Measurements from ENCODE around the gene ATP6V0D1.
A peak's percentile ranks its signal among the peaks of the same experiment; 100 is the strongest.

ATP6V0D1 gene

DNA sequence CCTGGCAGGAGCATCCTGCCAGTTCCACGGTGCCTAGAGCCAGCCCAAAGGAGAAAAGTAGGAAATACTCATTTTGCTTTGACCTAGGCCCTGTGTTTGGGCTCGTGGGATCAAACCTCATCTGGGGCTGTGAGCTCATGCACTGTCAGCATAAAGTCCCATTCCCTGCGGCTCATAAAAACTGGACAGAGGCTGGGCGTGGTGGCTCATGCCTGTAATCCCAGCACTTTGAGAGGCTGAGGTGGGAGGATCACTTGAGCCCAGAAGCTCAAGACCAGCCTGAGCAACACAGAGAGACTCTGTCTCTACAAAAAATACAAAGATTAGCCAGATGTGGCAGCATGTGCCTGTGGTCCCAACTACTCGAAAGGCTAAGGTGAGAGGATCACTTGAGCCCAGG, 17.9 kb downstream of the ATP6V0D1 start:
- no peak for DNase-seq (ENCODE audit: low read depth)

DNA sequence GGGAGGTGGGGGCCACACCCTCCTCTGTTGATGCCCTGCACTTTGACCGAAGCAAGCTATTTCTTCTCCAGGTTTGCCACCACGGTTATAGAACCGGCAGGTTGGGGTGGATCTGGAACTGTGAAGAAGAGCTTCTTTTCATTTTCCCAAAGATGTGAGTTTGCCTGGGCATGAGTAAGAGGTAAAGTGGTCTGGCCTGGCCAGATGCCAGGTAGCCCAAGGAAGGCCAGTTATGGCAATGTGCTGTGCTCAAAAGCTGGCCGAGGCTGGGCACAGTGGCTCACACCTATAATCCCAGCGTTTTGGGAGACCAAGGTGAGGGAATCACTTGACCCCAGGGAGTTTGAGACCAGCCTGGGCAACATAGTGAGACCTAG, 18.7 kb downstream of the ATP6V0D1 start:
- DNase-seq (ENCODE audit: low read depth), result no peak

DNA sequence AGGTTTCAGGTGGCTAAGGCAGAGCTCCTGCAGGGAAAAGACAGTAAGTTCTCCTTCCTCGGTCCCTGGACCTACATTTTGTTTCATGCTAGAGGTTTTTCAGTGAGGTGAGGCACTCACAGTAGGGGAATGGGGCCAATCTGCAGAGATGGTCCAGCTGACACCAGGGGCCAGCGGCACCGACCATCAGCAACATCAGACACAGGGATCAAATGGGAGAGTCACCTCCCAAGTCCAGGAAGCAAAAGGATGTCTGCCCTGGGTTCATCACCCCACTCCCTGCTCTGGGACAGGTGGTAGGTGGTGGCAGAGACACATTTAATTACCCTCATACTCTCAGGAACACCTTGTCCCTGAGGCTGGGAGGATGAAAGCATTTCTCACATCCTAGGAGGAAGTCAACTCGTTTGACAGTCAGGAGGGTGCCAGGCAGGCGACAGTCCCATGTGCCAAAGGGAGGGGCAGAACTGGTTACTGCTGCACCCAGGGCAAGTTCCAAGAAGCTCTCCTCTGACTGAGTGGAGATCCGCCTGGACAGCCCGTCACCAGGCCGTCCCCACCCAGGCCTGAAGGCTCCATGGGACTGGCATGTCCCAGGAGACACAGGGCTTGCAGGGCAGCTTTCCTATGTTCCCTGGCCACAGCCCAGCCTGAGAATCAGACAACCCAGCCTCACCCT, 19.2 kb downstream of the ATP6V0D1 start:
- no peak for DNase-seq (ENCODE audit: low read depth)

DNA sequence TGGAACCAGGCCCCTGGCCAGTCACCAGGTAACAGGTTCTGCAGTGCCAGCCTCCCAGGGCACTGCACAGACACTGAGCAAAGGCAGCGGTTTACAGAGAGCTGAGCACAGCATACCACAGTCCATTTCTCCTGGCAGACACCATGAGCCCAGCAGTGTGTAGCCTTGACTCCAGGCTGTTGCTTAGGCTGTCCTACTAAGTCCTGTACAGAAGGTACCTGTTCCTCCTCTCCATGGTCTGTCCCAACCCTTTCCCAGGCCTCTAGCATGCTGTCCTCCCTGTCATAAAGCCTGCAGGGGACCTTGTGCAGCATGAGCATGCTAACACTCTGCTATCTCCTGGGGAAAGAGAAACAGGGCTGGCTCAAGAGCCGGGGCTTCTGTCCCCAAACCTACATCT, 20.0 kb downstream of the ATP6V0D1 start:
- no peak for DNase-seq (ENCODE audit: low read depth)

DNA sequence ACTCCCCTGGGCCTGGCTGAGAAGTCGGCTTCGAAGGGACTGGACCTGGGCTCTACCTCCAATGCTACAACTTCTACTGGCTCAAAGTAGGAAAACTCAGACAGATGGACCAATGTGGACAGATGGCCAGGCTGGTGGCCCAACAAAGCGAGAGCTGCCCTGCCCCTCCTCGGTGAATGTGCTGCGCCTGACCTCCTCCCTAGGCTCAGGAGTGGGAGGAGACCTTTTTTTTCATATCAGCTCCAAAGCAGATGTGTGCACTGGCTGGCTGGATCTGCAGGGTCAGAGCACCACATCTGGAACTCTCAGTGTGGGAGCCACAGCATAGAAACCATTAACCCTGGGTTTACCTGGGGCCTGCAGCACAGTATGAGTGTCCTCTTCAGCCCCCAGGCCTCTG, 20.8 kb downstream of the ATP6V0D1 start:
- no peak for DNase-seq (ENCODE audit: low read depth)

DNA sequence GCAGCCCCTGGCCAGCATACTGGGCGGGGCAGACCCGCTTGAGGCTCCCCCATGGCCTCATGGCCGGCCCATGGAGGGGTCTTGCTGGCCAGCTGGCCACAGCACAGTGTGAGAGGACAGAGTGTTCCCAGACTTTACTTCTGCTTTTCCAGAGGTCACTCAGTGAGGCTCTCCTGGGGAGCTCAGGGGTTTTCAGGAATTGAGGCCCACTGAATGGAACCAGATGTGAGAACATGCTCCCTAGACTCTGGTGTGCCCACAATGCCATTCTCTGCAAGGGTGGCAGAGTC, 21.2 kb downstream of the ATP6V0D1 start:
- no peak for DNase-seq (ENCODE audit: low read depth)

DNA sequence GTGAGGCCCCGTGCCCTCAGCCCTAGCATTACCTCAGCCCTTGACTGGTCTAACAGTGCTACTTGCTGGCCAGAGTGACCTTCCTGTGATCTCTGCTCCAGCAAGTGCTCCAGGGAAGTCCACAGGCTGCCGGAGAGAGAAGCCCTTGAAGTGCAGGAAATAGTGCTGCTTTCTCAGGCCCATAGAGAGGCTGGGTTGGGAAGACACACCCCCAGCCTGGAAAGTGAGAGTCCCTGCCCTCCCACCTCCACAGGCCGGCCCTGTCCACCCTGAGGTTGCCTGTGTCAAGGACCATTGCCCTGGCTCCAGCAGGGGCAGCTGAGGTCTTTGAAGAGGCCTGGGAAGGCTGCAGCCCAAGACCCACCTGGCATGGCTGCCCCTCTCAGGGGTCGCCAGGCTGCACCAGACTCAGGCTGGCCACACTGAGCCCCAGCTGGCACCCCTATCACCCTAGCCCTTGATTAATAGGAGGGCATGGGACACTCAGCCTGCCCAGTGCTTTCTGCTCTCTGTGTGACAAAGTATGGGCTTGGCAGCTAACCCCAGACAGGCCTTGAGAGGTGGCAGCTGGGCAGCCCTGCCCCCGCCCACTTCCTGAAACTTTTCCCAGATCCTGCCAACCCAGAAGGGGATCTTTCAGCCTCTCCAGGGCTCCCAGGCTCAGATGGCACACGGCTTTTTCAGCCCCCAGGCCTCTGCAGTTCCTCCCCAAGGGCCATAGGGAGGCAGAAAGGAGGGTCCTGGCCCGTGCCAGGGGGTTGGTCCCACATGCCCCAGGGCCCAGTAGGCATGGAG, 21.7 kb downstream of the ATP6V0D1 start:
- no peak for DNase-seq (ENCODE audit: low read depth)

DNA sequence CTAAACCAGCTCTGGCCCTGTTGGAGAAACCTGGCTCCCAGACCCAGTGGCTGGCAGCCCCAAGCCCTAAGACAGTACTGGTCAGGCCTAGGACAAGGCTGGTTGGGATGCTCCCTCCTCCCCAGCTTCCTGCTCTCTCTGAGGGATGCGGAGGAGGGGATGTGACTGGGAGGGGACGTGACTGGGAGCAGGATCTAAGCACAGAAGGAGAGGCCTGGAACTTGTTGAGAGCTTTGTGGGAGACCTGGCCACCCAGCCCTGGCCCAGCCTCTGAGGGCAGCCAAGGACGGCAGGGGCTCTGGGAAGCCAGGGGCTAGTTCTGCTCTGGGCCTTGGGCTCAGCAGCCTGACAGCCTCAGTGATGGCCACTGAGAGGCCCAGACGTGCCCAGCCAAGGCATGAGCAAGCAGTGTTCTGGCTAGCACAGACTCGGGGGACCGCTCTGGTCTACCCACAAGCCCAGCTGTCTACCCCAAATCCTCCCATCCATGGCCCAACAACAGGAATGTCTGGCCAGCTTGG, 22.8 kb downstream of the ATP6V0D1 start:
- DNase-seq (ENCODE audit: low read depth), result no peak

DNA sequence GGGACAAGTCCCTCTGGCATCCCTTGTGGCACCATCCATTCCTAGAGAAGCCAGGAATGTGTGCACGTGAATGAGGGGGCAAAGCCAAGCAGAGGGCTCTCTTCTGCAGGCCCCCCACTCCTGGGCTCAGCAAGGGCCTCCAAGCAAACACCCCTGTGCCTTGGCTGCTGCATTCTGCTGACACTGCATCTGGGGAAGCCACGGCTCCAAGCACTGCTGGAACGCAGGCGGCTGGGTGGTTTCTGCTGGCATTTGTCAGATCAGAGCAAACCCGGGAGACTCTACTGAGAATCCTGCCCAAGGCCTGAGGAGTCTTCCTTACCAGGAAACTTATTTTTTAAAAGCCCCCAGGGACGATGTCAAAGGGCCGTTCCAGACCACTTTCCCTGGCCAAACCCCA, 23.3 kb downstream of the ATP6V0D1 start:
- no peak for DNase-seq (ENCODE audit: low read depth)

DNA sequence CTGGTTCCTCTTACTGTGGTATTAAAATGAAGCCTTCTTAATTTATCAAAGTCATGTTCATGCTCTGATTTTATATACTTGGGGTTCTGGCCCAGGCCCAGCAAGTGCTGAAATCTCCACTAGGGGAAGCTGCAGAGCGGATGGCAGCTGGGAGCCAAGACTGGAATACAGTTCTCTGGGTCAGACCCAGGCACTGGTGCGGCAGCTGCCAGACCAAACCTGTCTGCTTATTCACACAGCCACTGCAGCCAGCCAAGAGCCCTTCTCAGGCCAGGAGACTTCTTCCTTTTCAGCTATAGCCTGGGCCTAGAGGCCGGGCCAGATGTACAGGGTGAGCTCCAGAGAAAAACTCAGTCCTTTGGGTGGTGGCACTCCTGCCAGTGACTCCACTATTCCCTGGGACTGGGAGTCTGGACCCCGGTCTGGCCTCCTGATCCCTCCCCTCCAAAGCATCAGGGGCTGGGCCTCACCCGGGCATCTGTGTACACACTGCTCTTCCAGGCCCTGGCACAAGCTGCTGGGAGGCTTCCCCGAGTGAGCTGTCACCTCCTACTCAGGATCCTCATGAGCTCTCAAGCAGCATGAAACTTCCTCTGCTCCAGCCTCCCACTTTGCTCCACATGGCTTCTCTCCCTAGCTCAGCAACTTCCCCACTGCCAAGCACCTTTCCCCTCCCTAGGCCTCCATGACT, 24.4 kb downstream of the ATP6V0D1 start:
- no peak for DNase-seq (ENCODE audit: low read depth)

DNA sequence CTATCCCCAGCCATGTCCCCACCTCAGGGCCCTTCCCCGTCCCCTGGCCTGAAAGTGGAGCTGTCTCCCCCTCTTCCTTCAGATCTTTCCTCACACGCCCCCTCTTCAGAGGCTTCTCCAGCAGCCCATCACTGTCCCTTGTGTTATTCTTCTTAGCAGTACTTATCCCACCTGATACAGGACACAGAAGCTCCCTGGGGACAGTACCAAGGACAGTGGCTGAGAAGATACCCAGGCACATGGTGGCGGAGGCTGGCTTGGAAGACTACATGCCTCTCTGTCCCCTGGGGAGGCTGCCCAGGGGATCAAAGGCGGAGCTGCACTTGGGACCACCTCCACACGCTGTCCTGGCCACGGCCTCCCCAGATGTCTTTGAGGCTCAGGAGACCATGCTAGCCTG, 26.1 kb downstream of the ATP6V0D1 start:
- no peak for DNase-seq (ENCODE audit: low read depth)

DNA sequence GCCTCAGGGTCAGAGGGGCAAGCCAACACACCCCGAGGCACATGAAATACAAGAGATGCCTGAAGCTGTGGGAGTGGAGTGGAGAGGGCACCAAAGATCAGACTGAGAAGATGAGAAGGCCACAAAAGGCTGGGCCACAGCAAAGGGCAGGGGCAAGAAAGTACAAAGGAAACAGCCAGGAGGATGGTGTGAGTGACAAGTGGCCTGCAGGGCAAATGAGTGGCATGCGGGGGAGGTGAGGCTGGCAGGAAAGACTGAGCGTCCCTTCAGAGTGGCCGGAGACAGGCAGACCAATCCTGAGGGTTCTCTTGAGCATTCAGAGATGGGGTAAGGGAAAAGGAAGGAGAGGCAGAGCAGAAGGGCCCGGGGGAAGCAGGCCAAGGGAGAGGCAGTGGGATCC, 26.9 kb downstream of the ATP6V0D1 start:
- DNase-seq (ENCODE audit: low read depth), result no peak

DNA sequence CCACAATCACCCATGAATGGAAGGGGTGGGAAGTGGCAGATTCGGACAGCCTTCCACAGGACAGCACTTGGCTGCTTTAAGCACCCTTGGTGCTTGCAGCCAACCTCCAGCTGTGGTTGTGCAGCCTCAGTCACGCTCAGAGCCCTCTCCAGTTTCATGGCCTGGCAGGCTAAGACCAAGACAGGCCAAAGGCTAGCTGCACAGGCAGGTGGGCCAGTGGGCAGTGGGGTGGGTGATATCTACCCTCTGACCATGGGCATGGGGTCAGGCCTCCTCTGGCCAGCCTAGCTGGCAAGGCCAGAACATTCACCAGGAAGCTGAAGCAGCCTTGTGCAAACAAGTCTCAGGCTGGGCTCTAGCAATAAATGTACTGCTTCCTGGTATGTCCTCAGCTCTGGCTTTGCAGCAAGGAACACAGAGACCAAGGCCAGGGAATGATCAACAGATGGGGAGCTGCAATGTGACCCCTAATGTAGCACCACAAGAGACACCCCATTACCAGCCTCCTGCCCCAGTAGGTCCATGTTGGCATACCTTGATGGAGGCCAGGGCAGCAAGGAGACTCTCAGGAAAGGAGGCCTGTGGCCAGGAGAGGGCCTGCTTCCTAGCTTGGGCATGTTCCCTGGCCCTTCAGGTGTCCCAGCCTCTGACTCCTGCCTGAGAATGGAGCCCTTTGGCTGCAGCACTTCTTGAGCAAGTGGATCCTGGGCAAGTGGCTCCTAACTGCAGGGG, 29.1 kb downstream of the ATP6V0D1 start:
- DNase-seq (ENCODE audit: low read depth), result no peak

DNA sequence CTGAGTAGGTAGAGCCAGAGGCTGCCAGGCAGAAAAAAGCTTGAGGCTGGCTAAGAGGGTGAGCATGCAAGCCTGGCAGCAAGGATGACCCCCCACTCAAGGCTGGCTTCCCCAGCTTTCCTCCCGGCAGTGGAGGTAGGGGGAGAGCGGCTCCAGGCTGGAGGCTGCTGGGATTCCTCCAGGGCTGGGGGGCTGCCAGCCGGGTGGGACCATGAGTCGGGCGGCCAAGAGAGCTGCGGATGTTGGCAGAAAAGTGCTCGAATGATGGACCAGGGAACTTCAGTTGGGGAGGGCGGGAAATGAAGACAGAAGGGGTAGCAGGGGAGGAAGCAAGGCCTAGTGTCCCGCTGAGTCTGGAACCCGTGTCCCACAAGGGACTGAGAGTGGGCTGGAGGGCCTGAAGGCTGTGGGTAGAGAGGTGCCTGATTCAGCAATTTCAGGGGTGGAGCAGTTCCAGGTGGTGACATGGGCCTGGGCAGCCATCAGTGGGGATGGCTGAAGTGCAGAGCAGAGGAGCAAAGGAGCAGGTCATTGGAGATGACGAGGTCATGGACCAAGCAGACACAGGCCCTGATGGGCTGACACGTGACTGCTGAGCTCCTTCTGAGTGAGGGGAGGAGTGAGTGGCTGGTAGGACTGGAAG, 29.8 kb downstream of the ATP6V0D1 start:
- no peak for DNase-seq (ENCODE audit: low read depth)

DNA sequence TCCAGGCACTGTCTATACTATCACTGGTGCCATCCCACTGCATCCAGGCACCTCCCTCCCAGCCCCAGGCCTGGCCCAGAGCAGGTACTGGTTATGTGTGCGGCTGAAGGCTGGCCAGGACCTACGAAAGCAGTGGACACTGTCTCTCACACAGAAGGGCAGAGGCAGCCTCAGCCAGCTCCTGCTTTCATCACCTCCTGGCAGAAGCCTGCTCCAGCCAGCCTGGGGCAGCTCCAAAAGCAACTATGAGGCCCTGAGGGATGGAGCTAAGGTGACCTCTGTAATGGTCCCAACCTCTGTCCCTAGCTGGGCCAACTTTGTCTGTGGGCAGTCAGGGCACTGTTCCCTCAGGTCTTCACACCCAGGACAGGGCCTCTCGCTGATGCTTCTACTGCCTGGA, 31.2 kb downstream of the ATP6V0D1 start:
- DNase-seq (ENCODE audit: low read depth), result no peak

DNA sequence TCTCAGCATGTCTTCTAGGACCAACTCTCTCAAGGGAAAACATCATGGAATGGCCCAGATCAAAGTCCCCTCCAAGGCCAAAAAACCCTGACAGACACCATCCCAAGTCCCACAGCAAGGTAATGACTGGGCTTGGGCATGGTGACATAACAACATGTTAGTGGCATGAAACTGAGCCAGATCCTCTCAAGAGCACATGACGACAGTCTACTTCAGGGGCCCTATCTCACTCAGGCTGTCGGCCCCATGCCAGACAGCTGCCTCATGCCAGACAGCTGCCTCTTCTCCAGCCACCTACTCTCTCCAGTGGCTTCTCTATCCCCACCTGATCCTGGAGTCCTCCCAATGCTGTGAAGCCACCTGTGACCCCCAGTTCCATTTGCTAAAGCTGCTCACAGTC, 31.6 kb downstream of the ATP6V0D1 start:
- DNase-seq (ENCODE audit: low read depth), result no peak

DNA sequence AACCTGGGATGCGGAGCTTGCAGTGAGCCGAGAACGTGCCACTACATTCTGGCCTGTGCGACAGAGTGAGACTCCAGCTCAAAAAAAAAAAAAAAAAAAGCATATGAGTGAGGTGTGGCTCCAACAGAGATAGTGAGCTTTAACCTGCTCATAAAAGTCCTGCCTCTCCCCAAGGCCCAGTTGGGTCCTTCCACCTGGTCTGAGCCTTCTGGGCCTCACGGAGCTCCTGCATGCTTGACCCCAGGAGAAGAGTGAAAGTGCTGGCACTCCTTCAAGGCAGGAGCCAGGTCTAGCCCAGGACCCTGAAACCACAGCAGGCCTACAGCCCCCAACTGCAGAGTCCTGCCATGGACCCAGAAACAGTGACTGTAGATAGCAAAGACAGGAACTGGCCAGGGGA, 32.4 kb downstream of the ATP6V0D1 start:
- DNase-seq (ENCODE audit: low read depth), result no peak

DNA sequence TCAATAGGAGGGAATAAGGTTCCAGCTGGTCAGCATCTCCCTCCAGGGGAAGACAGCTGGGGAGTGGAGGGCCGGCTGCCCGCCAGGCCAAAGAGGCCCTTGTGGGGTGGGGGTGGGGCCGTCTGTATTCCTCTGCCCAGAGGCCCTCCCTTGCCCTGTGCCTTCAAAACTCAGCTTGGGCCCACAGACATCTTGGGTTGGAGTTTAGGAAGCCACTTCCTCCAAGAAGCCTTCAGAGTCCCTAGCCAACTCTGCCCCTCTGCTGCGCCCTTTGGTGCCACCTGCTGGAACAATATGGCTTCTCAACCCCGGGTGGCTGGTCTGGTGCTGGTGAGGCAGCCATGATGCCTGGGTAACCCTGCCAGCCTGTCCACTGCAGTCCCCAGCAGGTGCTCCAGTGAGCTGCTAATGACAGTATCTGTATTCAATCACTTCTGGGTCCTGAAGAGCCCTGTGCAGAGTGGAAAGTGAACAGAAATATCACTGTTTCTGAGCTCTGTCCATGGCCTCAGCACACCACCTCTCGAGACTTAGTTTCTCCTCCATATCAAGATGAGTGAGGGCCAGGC, 33.4 kb downstream of the ATP6V0D1 start:
- peak; percentile 61 for DNase-seq (ENCODE audit: low read depth)

DNA sequence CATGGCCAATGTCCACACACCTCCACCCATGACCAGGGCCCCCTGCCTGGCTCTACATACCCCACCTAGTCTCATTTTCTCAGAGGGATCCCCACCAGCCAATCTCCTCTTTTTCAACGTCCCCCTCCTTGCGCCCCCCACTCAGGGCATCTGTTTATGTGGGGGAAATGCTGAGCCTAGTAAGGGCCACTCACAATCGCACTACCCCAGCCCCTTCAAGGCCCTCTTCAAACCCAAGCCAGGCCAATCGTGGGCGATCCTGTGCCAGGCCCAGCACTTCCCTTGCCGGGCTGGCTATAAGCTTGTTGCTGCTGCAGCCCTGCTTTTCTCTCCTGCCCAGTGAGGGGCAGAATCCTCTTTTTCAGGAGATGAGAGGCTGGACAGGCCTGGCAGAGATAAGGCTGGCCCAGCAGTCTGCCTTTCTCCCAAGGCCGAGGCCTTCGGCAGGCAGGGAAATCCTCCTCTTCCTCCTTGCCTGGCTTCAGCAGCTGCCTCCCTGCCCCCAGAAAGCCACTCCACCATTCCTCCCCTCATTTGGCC, 33.9 kb downstream of the ATP6V0D1 start:
- no peak for DNase-seq (ENCODE audit: low read depth)

DNA sequence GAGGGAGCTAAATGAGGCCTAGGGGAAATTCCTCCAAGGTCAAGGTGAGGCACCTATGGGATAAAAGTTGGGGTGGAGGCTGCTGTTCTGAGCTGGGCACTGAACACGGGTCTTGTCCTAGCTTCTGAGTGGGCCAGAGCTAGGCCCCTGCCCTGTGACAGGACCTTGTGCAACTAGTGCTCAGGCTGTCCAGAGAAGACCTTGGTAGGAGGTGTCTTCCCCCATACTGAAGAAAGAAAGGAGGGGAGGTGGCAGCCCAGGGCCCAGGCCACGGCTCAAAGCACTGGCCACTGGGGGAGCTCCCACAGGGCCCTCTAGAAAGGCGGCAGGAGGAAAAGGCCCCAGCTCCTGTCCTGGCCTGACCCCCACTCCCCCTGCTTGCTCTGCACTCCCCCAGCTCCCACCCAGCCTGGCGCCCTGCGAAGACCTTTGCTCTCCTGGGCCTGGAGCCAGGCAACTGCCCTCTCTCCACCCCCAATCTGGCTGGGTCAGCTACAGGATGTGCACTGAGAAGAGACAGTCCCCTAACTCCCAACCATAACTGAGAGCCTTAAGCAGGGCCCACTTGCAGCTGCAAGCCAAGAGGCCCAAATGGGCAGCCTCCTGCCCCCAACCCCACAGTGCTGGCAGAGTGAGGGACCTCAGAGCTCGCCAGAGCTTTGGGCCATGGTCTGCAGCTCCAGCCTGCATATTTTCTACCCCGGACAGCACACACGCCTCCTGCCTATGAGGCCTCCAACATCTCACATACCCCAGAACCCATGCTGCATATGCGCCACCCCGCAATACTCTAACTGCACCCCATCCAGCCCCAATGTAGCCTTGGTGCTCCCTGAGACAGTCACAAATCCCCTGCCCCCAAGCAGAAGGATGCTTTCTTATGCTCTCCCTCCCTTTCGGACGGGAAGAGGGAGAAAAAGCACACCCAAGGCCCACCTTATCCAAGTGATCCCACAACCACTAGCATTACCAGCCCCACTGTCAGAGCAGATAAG, 34.7 kb downstream of the ATP6V0D1 start:
- no peak for DNase-seq (ENCODE audit: low read depth)

Measured in stimulated activated CD8-positive, alpha-beta memory T cell treated with anti-CD3 and anti-CD28 coated beads, Interleukin-4, amount 100 ng/mL, for 24 hours (primary cell).